Thyroid gland (tissue), 4 donors: ENCODE results near the gene MMP3. TPM values are rescaled to one million over a fixed set of nuclear protein-coding genes. Genes with fewer than 3 reads are reported as not detected.
"Not testable (repeated sequence)": the region's sequence is repeated elsewhere in the genome, so short reads cannot be mapped to it uniquely, and the experiment has no call there.

Source experiments
- DNase-seq, 2 donors: peaks; one replicate each; pipeline ENCODE4 v3.0.0-alpha.2; 2019
- H3K27ac ChIP-seq, 3 donors: fragments of 200-600 bp; sonication (generic); 1 replicate in 2 of 3; 2 replicates in 1 of 3; pipeline ENCODE4 v1.5.1; 2016 to 2019; ENCODE audit warnings: mild to moderate bottlenecking in 1 of 3, moderate library complexity in 1 of 3
- H3K27me3 ChIP-seq: fragments of 200-600 bp; sonication (generic); one replicate; pipeline ENCODE4 v1.5.1; 2019
- H3K36me3 ChIP-seq, 2 donors: fragments of 200-600 bp; sonication (generic); one replicate each; pipeline ENCODE4 v1.5.1; 2016 to 2019
- H3K4me1 ChIP-seq, 2 donors: fragments of 200-600 bp; sonication (generic); one replicate each; pipeline ENCODE4 v1.5.1; 2017 to 2019
- H3K4me3 ChIP-seq, 3 donors: fragments of 200-600 bp; sonication (generic); replicated peaks in 1 of 3; 1 replicate in 2 of 3; 2 replicates in 1 of 3; pipeline ENCODE4 v1.5.1; 2016; ENCODE audit warnings: mild to moderate bottlenecking in 1 of 3
- H3K9me3 ChIP-seq: fragments of 200-600 bp; sonication (generic); one replicate; pipeline ENCODE4 v1.5.1; 2017
- POLR2A ChIP-seq, 2 donors: fragments of 450-650 bp; IDR thresholded peaks; one replicate each; pipeline ENCODE4 v1.6.1; 2017; ENCODE audit warnings: antibody characterized with exemption in 2 of 2, mild to moderate bottlenecking in 2 of 2, moderate library complexity in 1 of 2
- WGBS, 2 donors: methylation state at CpG; one replicate each; pipeline ENCODE4 v1.1.5; 2017; 5-methylcytosine and 5-hydroxymethylcytosine counted together
- intact Hi-C: fragments of 100-400 bp; cut with DNase I; formaldehyde crosslinking; loops from one replicate; pipeline ENCODE4 v1.15.1; 2023
- total RNA-seq, 4 donors: library from RNA; depleted of rRNA; stranded (reverse); fragments of >200 nt; gene quantifications; one replicate each; pipeline ENCODE4 v1.2.3, GENCODE V29; 2016
- TF ChIP-seq, protein P1 (sequence below), 6 experiments: fragments of 200-600 bp in 3 of 6; fragments of 450-650 bp in 3 of 6; sonication (generic) in 3 of 6; IDR thresholded peaks; one replicate each; pipeline ENCODE4 v1.5.1; 2016 to 2019; ENCODE audit warnings: antibody characterized with exemption in 6 of 6, mild to moderate bottlenecking in 2 of 6, inconsistent platforms in 1 of 6, moderate library complexity in 1 of 6

The MMP3 gene
- total RNA-seq, 4 donors from 2014 or later, result 1.2 to 14.5 TPM; not detected in 2

DNA sequence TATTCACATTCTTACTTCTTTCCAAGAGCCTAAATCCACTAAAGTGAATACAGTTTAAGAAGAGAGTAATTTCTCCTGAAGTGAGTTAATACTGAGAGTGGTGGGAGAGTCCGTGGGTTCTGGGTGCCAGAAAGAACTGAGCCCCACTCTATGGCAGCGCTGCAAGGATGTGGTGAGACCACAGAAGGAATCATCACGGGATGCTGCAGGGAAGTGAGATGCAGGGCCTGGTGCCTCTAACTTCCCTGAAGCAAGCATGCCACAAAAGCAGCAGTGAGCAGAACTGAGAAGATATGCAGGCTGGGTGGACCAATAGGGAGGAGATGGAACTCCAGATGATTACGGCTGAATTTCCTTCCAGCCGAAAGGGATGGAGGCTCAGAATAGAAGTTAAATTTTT is 36.4 kb upstream of the MMP3 start:
- no peak for TF ChIP-seq POLR2A (IDR thresholded peaks at IDR 0.05)
- TF ChIP-seq, protein P1, sequence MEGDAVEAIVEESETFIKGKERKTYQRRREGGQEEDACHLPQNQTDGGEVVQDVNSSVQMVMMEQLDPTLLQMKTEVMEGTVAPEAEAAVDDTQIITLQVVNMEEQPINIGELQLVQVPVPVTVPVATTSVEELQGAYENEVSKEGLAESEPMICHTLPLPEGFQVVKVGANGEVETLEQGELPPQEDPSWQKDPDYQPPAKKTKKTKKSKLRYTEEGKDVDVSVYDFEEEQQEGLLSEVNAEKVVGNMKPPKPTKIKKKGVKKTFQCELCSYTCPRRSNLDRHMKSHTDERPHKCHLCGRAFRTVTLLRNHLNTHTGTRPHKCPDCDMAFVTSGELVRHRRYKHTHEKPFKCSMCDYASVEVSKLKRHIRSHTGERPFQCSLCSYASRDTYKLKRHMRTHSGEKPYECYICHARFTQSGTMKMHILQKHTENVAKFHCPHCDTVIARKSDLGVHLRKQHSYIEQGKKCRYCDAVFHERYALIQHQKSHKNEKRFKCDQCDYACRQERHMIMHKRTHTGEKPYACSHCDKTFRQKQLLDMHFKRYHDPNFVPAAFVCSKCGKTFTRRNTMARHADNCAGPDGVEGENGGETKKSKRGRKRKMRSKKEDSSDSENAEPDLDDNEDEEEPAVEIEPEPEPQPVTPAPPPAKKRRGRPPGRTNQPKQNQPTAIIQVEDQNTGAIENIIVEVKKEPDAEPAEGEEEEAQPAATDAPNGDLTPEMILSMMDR (IDR thresholded peaks at IDR 0.05), result no peak
- Histone ChIP-seq H3K4me1 (no peaks in the 10 kb centered on the region), H3K9me3 (no peaks in the 10 kb centered on the region), H3K27me3 (no peaks in the 10 kb centered on the region), H3K4me3 (no peak overlapping the region), H3K27ac (no peak overlapping the region), H3K36me3 (no peaks in the 10 kb centered on the region)
- DNase-seq, result no peak
- intact Hi-C loops, result no loop called here
- 85 to 86% methylated on average over 5 of the region's 5 CpGs for WGBS, 2 donors

GRCh38 chr11:102878595-102878994 is 35.2 kb upstream of the MMP3 start:
- intact Hi-C loops, result no loop called here
- Histone ChIP-seq H3K36me3 (no peaks in the 10 kb centered on the region), H3K9me3 (no peaks in the 10 kb centered on the region), H3K4me1 (no peaks in the 10 kb centered on the region), H3K4me3 (no peak overlapping the region), H3K27me3 (no peaks in the 10 kb centered on the region), H3K27ac (no peak overlapping the region)
- WGBS, 2 donors, result 77 to 88% methylated on average over 2 of the region's 2 CpGs
- DNase-seq, result no peak
- TF ChIP-seq, protein P1 (IDR thresholded peaks at IDR 0.05), result no peak
- no peak for TF ChIP-seq POLR2A (IDR thresholded peaks at IDR 0.05)

- Histone ChIP-seq H3K27ac (no peak within 1 kb of the TSS), H3K4me3 (no peak within 1 kb of the TSS), H3K27me3 (no peaks in the 10 kb centered on the region), H3K36me3 (no peaks in the 10 kb centered on the region), H3K9me3 (no peaks in the 10 kb centered on the region), H3K4me1 (no peaks in the 10 kb centered on the region)
- intact Hi-C loops, result no loop called here
- no peak for TF ChIP-seq POLR2A (IDR thresholded peaks at IDR 0.05)
- TF ChIP-seq, protein P1 (IDR thresholded peaks at IDR 0.05), result no peak
- DNase-seq, result no peak
- WGBS, 2 donors, result 74 to 82% methylated on average over 4 of the region's 4 CpGs
Observed at GRCh38 chr11:102874852-102875251, 31.4 kb upstream of the MMP3 start, which contains the start of gene MMP12. Gene MMP12 (minus strand): TSS chr11:102874982. CDS start chr11:102874937, 45 bp downstream.

GRCh38 chr11:102869354-102869964 is 26.1 kb upstream of the MMP3 start:
- DNase-seq, H3K4me3 ChIP-seq, H3K27me3 ChIP-seq, H3K9me3 ChIP-seq, H3K4me1 ChIP-seq, intact Hi-C loops, H3K27ac ChIP-seq, H3K36me3 ChIP-seq: not testable (repeated sequence)
- WGBS, 2 donors, result 72 to 78% methylated on average over 8 of the region's 8 CpGs

DNA sequence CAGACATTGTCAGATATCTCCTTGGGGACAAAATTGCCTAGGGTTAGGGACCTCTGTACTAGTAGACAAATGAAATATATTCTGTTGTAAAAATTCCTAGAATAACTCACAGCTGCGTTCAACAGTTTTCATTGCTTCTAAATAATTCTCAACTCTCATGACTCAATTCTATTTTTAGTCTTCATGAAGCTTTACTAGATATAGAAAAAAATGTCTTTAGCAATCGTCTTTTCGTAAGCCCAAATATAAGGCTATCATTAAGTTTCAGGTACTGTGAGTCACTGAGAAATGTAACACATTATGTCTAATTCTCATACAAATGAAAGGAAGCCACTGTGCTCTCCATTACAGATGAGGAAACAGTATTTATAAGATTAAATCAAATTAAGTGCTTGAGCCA is 24.9 kb upstream of the MMP3 start:
- TF ChIP-seq POLR2A (IDR thresholded peaks at IDR 0.05), result no peak
- TF ChIP-seq, protein P1 (IDR thresholded peaks at IDR 0.05), result no peak
- DNase-seq, result no peak
- Histone ChIP-seq H3K9me3 (no peaks in the 10 kb centered on the region), H3K27ac (no peak overlapping the region), H3K36me3 (no peaks in the 10 kb centered on the region), H3K4me3 (no peak overlapping the region), H3K27me3 (no peaks in the 10 kb centered on the region), H3K4me1 (no peaks in the 10 kb centered on the region)
- WGBS, 2 donors, result 76 to 88% methylated on average over 3 of the region's 3 CpGs
- intact Hi-C loops, result no loop called here
